Upper lobe of right lung (tissue), 1 donor: Measurements from ENCODE around the gene FAM78B. TPM values are rescaled to one million over a fixed set of nuclear protein-coding genes. Genes with fewer than 3 reads are reported as not detected.
A peak's percentile ranks its signal among the peaks of the same experiment; 100 is the strongest.

Experiments used
- ATAC-seq: fragments of 200-7000 bp; cut with Tn5 transposase; one replicate; pipeline ENCODE4 v1.9.1; 2020; ENCODE audit warnings: mild to moderate bottlenecking, moderate library complexity
- DNase-seq: peaks from one replicate; pipeline ENCODE4 v3.0.0-alpha.2; 2020
- H3K27ac ChIP-seq: fragments of 200-600 bp; one replicate; pipeline ENCODE4 v1.8.0; 2022
- H3K27me3 ChIP-seq: fragments of 200-600 bp; one replicate; pipeline ENCODE4 v1.8.0; 2022; ENCODE audit warnings: mild to moderate bottlenecking
- H3K36me3 ChIP-seq: fragments of 200-600 bp; one replicate; pipeline ENCODE4 v1.8.0; 2022
- H3K4me1 ChIP-seq: fragments of 200-600 bp; one replicate; pipeline ENCODE4 v1.8.0; 2022
- H3K4me3 ChIP-seq: fragments of 200-600 bp; one replicate; pipeline ENCODE4 v1.8.0; 2022; ENCODE audit warnings: mild to moderate bottlenecking
- H3K9me3 ChIP-seq: fragments of 200-600 bp; one replicate; pipeline ENCODE4 v1.8.0; 2022
- CTCF ChIP-seq: fragments of 200-600 bp; IDR thresholded peaks from one replicate; pipeline ENCODE4 v1.8.0; 2022; ENCODE audit warnings: antibody characterized with exemption
- intact Hi-C: fragments of 100-400 bp; cut with DNase I; formaldehyde crosslinking; loops from one replicate; pipeline ENCODE4 v1.11.0; 2022
- total RNA-seq: library from RNA; stranded (reverse); fragmentation: NEBNext Ultra II Directional; extraction: Animal tissue kit (Norgen Biotek cat#: 25700); gene quantifications from one replicate; pipeline ENCODE4 v1.2.1, GENCODE V29; 2021
- donor health status: DM: no; HTN: yes; CAD: no; lungs with severe emphysema.

Gene FAM78B
- total RNA-seq, 1 donor from 2014 or later, result 1.2 TPM

- Histone ChIP-seq H3K4me1 (no peaks in the 10 kb centered on the region), H3K4me3 (no peak overlapping the region), H3K9me3 (no peaks in the 10 kb centered on the region), H3K27ac (no peak overlapping the region), H3K36me3 (no peaks in the 10 kb centered on the region), H3K27me3 (no peaks in the 10 kb centered on the region)
- ATAC-seq (no peak), DNase-seq (no peak)
- TF ChIP-seq CTCF, result peak; percentile 16
- intact Hi-C loops, result no loop called here
Measured at GRCh38 chr1:166133276-166133841, 33.4 kb downstream of the FAM78B start.

GRCh38 chr1:166132496-166132895 is 34.3 kb downstream of the FAM78B start:
- no peaks in the 10 kb centered on the region for H3K27me3 ChIP-seq
- no peaks in the 10 kb centered on the region for H3K9me3 ChIP-seq
- no peak overlapping the region for H3K4me3 ChIP-seq
- DNase-seq (no peak), ATAC-seq (no peak)
- no peak overlapping the region for H3K27ac ChIP-seq
- no peak for TF ChIP-seq CTCF
- intact Hi-C loops, result no loop called here
- H3K4me1 ChIP-seq, result no peaks in the 10 kb centered on the region
- no peaks in the 10 kb centered on the region for H3K36me3 ChIP-seq

- ATAC-seq (no peak), DNase-seq (no peak)
- Histone ChIP-seq H3K36me3 (no peaks in the 10 kb centered on the region), H3K27me3 (no peaks in the 10 kb centered on the region), H3K4me3 (no peak overlapping the region), H3K27ac (no peak overlapping the region), H3K9me3 (no peaks in the 10 kb centered on the region), H3K4me1 (no peaks in the 10 kb centered on the region)
- no peak for TF ChIP-seq CTCF
- intact Hi-C loops, result no loop called here
Measured at GRCh38 chr1:166129006-166129405, 37.8 kb downstream of the FAM78B start.

- Histone ChIP-seq H3K9me3 (no peaks in the 10 kb centered on the region), H3K27ac (no peak overlapping the region), H3K36me3 (no peaks in the 10 kb centered on the region), H3K4me3 (no peak overlapping the region), H3K27me3 (no peaks in the 10 kb centered on the region), H3K4me1 (no peaks in the 10 kb centered on the region)
- ATAC-seq, result no peak
- DNase-seq, result no peak
- intact Hi-C loops, result no loop called here
- no peak for TF ChIP-seq CTCF
Measured at GRCh38 chr1:166128195-166128594, 38.6 kb downstream of the FAM78B start.

DNA sequence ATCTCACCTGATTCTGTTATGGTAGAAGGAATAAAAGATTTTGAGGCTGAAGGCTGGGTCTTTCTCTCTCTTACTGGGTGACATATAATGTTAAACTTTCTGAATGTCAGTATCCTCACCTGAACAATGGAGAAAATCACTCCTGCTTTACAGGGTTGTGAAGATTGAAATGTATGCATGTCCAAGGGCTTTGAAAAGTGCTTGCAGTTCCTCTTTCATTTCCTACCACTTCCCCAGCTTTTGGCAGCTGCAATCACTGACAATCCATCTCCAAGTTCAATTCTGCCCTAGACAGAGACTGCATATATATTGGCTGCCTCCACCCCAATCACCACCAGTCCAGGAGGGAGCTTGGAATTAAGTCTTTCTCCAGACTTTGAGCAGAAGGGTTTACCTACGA is 39.8 kb downstream of the FAM78B start:
- H3K4me1 ChIP-seq, result no peaks in the 10 kb centered on the region
- no peaks in the 10 kb centered on the region for H3K27me3 ChIP-seq
- no peak overlapping the region for H3K4me3 ChIP-seq
- H3K36me3 ChIP-seq, result no peaks in the 10 kb centered on the region
- intact Hi-C loops, result no loop called here
- DNase-seq (no peak), ATAC-seq (no peak)
- no peaks in the 10 kb centered on the region for H3K9me3 ChIP-seq
- no peak overlapping the region for H3K27ac ChIP-seq
- TF ChIP-seq CTCF, result no peak
